Colonic mucosa (tissue), 4 donors: ENCODE results near the gene SPTB. TPM values are rescaled to one million over a fixed set of nuclear protein-coding genes. Genes with fewer than 3 reads are reported as not detected.

Experiments
- DNase-seq: peaks from one replicate; pipeline ENCODE4 v3.0.0-alpha.2; 2020
- H3K27ac ChIP-seq: fragments of 200-600 bp; one replicate; pipeline ENCODE4 v1.8.0; 2021
- H3K27me3 ChIP-seq: fragments of 200-600 bp; one replicate; pipeline ENCODE4 v1.8.0; 2021
- H3K36me3 ChIP-seq: fragments of 200-600 bp; one replicate; pipeline ENCODE4 v1.8.0; 2021
- H3K4me1 ChIP-seq: fragments of 200-600 bp; one replicate; pipeline ENCODE4 v1.8.0; 2021; ENCODE audit warnings: mild to moderate bottlenecking
- H3K4me3 ChIP-seq: fragments of 200-600 bp; one replicate; pipeline ENCODE4 v1.8.0; 2021
- H3K9ac ChIP-seq, 2 donors: one replicate each; pipeline ENCODE4 v1.7.0; 2013; ENCODE audit warnings: control low read depth in 2 of 2, low read depth in 2 of 2, low read length in 2 of 2
- H3K9me3 ChIP-seq: fragments of 200-600 bp; one replicate; pipeline ENCODE4 v1.8.0; 2021
- CTCF ChIP-seq: fragments of 200-600 bp; IDR thresholded peaks from one replicate; pipeline ENCODE4 v1.8.0; 2022; ENCODE audit warnings: antibody characterized with exemption, mild to moderate bottlenecking
- intact Hi-C: fragments of 100-400 bp; cut with DNase I; formaldehyde crosslinking; loops from one replicate; pipeline ENCODE4 v1.14.1; 2022
- total RNA-seq, 2 donors: library from RNA; stranded (reverse); fragmentation: NEBNext Ultra II Directional in 1 of 2; extraction: Animal tissue kit (Norgen Biotek cat#: 25700) in 1 of 2; gene quantifications; one replicate each; pipeline ENCODE4 v1.2.1, GENCODE V29; 2021
- donor health status: healthy.
- donor health status: DM: no; HTN: no; CAD: no.
- donor health status: DM: no; HTN: no; CAD: no.

Gene SPTB
- total RNA-seq, 2 donors from 2014 or later: 0.42 to 0.52 TPM

DNA sequence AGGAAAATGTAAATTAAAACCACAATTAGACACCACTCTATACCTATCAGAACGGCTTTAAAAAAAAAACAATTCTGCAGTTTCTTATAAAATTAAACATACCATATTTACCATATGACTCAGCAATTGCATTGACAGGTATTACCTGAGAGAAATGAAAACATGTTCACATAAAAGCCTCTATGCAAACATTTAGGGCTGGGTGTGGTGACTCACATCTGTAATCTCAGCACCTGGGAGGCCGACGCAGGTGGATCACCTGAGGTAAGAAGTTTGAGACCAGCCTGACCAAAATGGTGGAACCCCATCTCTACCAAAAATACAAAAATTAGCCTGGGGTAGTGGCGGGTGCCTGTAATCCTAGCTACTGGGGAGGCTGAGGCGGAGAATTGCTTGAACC, 41.1 kb downstream of the SPTB start:
- no peak for TF ChIP-seq CTCF
- no peak overlapping the region for H3K27ac ChIP-seq
- H3K36me3 ChIP-seq: no peaks in the 10 kb centered on the region
- H3K9ac ChIP-seq: no peak overlapping the region
- intact Hi-C loops: no loop called here
- DNase-seq: peak; percentile 19
- no peak overlapping the region for H3K4me3 ChIP-seq
- no peaks in the 10 kb centered on the region for H3K4me1 ChIP-seq
- no peaks in the 10 kb centered on the region for H3K27me3 ChIP-seq
- no peaks in the 10 kb centered on the region for H3K9me3 ChIP-seq

DNA sequence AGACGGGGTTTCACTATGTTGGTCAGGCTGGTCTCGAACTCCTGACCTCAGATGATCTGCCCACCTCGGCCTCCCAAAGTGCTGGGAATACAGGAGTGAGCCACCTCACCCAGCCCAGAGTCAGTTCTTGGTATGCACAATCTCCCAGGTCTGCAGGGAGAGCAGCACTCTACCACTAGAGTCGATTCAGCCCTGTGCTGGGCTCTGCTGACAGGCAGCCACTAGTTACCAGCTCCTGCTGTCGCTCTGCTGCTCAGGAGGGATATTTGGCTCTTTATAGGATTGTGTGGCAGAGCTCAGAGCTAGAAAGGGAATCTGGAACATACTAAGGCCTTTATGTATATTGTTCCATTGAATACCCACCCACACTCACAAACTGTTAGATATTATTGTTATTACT, 44.3 kb downstream of the SPTB start:
- no peaks in the 10 kb centered on the region for H3K4me1 ChIP-seq
- no peak overlapping the region for H3K4me3 ChIP-seq
- H3K27me3 ChIP-seq: no peaks in the 10 kb centered on the region
- no peaks in the 10 kb centered on the region for H3K36me3 ChIP-seq
- H3K9me3 ChIP-seq: no peaks in the 10 kb centered on the region
- H3K27ac ChIP-seq: no peak overlapping the region
- no peak for TF ChIP-seq CTCF
- no peak overlapping the region for H3K9ac ChIP-seq
- no peak for DNase-seq
- intact Hi-C loops: no loop called here

DNA sequence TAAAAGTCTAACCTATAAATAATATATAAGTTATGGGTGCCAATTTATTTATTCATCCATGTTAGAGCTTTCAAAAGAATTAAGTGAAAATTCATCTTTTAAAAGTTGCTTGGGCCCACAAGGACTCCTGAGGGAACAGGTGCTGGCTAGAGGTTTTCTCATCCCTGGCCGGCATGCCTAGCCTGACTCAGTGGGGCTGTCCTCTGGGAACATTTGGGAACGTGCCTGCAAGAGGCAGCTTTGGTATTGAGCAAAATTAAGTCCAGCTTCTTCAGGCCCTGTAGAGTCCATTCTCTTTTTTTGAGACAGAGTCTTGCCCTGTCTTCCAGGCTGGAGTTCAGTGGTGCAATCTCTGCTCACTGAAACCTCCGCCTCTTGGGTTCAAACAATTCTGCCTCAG, 44.7 kb downstream of the SPTB start:
- no peak overlapping the region for H3K9ac ChIP-seq
- H3K27ac ChIP-seq: no peak overlapping the region
- TF ChIP-seq CTCF: no peak
- intact Hi-C loops: no loop called here
- H3K4me1 ChIP-seq: no peaks in the 10 kb centered on the region
- no peak overlapping the region for H3K4me3 ChIP-seq
- H3K27me3 ChIP-seq: no peaks in the 10 kb centered on the region
- no peak for DNase-seq
- no peaks in the 10 kb centered on the region for H3K9me3 ChIP-seq
- no peaks in the 10 kb centered on the region for H3K36me3 ChIP-seq

DNA sequence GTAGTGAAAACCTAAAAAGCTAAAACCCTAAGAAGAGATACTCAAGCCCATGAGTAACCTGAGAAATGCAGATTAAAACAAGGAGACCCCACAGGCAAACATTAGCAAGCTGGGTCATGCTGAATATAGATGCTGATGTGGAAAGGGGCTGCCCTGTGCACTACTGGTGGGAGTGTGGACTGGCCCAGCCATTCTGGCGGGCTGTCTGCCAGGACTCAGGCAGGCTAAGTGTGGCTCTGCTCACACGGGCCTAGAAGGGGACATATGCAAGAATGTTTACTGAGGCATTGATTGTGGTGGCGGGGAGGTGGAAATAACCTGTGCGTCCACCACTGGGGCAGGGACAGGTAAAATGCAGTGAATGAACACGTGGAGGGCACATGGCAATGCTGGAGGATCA, 48.3 kb downstream of the SPTB start:
- DNase-seq: no peak
- Histone ChIP-seq H3K27ac (no peak overlapping the region), H3K36me3 (no peaks in the 10 kb centered on the region), H3K27me3 (no peaks in the 10 kb centered on the region), H3K4me3 (no peak overlapping the region), H3K4me1 (no peaks in the 10 kb centered on the region), H3K9me3 (no peaks in the 10 kb centered on the region), H3K9ac (no peak overlapping the region)
- no peak for TF ChIP-seq CTCF
- intact Hi-C loops: no loop called here

- H3K27ac ChIP-seq: no peak overlapping the region
- H3K27me3 ChIP-seq: no peaks in the 10 kb centered on the region
- H3K36me3 ChIP-seq: no peaks in the 10 kb centered on the region
- no peaks in the 10 kb centered on the region for H3K4me1 ChIP-seq
- H3K9ac ChIP-seq: no peak overlapping the region
- H3K4me3 ChIP-seq: no peak overlapping the region
- DNase-seq: no peak
- H3K9me3 ChIP-seq: no peaks in the 10 kb centered on the region
- no peak for TF ChIP-seq CTCF
- intact Hi-C loops: no loop called here
Measured at GRCh38 chr14:64830961-64831360, 48.7 kb downstream of the SPTB start.

- Histone ChIP-seq H3K36me3 (no peaks in the 10 kb centered on the region), H3K9me3 (no peaks in the 10 kb centered on the region), H3K27me3 (no peaks in the 10 kb centered on the region), H3K4me1 (peaks cover 3% of the 10 kb centered on the region), H3K9ac (no peak overlapping the region), H3K27ac (no peak overlapping the region), H3K4me3 (no peak overlapping the region)
- intact Hi-C loops: loop anchor here (5.0 kb wide), 1 partner anchor 154 kb away; no protein-coding TSS in a partner anchor
- DNase-seq: no peak
- no peak for TF ChIP-seq CTCF
Measured at GRCh38 chr14:64828071-64828470, 51.6 kb downstream of the SPTB start.
